Measurements from ENCODE around the gene CIZ1. TPM values are rescaled to one million over a fixed set of nuclear protein-coding genes. Genes with fewer than 3 reads are reported as not detected.

The CIZ1 gene
- polyA plus RNA-seq, 1 of the 3 experiments (the other 2 are of a cell fraction) = 37.0 TPM

DNA sequence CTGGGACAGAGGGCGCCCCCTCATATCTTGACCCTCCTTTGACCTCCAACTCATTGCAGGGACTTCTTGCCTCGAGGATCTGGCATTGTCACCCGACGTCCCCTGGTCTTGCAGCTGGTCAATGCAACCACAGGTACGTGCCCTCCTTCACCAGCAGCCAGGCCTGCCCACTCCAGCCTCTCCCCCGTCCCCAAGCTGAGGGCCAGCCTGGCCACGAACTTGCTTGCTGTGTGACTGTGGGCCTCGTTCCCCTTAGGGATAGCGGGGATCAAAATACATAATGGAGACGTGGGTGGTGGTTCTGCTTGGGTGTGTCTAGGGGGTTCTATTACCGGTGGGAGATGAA, 26.8 kb upstream of the CIZ1 start:
- CTCF ChIA-PET = interaction anchor here (1.1 to 2.7 kb wide), 2 partner anchors 11 to 37 kb away, joined by 3 to 10 read pairs; no protein-coding TSS in a partner anchor
- WGBS (ENCODE audit: low lambda C conversion rate) = 90% methylated on average over 11 of the region's 11 CpGs
- Histone ChIP-seq H3K27ac (ENCODE audit: low read depth in 2 of 2, low read length in 1 of 2) (no peak overlapping the region), H4K20me1 (ENCODE audit: insufficient read depth) (no peaks in the 10 kb centered on the region), H3K9ac (no peak overlapping the region), H2AFZ (ENCODE audit: low read depth) (no peak overlapping the region), H3K79me2 (ENCODE audit: insufficient read depth) (no peaks in the 10 kb centered on the region), H3K9me3 (no peaks in the 10 kb centered on the region), H3K27me3 (ENCODE audit: insufficient read depth) (no peaks in the 10 kb centered on the region), H3K9me2 (no peaks in the 10 kb centered on the region), H3F3A (replicated peaks; ENCODE audit: insufficient read depth) (peaks cover 11% of the 10 kb centered on the region), H3K36me3 (replicated peaks in 1 of 2; ENCODE audit: control insufficient read depth in 1 of 2, insufficient read depth in 2 of 2, low read length in 1 of 2) (peaks cover 12 to 13% of the 10 kb centered on the region in 2 experiments), H3K4me1 (ENCODE audit: control insufficient read depth in 1 of 2, insufficient read depth in 2 of 2, low read depth in 1 of 2, low read length in 1 of 2) (peaks cover 18 to 24% of the 10 kb centered on the region in 2 experiments; a peak in 3 of 4 replicates), H3K4me3 (ENCODE audit: low read depth in 2 of 2, low read length in 1 of 2) (no peak overlapping the region), H3K4me2 (no peak overlapping the region)
- DNase-seq = peak; percentile 15
- TF ChIP-seq CHD2 (IDR thresholded peaks at IDR 0.05; ENCODE audit: low read length, partially characterized antibody) = no peak
- TF ChIP-seq POLR2AphosphoS5 (IDR thresholded peaks at IDR 0.05; ENCODE audit: low read depth, low read length) = no peak
- TF ChIP-seq, protein P1, sequence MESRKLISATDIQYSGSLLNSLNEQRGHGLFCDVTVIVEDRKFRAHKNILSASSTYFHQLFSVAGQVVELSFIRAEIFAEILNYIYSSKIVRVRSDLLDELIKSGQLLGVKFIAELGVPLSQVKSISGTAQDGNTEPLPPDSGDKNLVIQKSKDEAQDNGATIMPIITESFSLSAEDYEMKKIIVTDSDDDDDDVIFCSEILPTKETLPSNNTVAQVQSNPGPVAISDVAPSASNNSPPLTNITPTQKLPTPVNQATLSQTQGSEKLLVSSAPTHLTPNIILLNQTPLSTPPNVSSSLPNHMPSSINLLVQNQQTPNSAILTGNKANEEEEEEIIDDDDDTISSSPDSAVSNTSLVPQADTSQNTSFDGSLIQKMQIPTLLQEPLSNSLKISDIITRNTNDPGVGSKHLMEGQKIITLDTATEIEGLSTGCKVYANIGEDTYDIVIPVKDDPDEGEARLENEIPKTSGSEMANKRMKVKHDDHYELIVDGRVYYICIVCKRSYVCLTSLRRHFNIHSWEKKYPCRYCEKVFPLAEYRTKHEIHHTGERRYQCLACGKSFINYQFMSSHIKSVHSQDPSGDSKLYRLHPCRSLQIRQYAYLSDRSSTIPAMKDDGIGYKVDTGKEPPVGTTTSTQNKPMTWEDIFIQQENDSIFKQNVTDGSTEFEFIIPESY (IDR thresholded peaks at IDR 0.05; ENCODE audit: borderline replicate concordance, low read depth) = no peak
- no peak for TF ChIP-seq TEAD4 (IDR thresholded peaks at IDR 0.05; ENCODE audit: borderline replicate concordance, insufficient read depth)
- no peak for TF ChIP-seq FOXM1 (IDR thresholded peaks at IDR 0.05; ENCODE audit: low read depth)
- TF ChIP-seq SMC3 (IDR thresholded peaks at IDR 0.05; ENCODE audit: low read depth, low read length) = no peak
- no peak for TF ChIP-seq NRF1 (IDR thresholded peaks at IDR 0.05; ENCODE audit: low read depth, low read length)
- TF ChIP-seq GATA2 (CRISPR knock-in tag; IDR thresholded peaks at IDR 0.05) = no peak
- TF ChIP-seq EZH2phosphoT487 (IDR thresholded peaks at IDR 0.05; ENCODE audit: borderline replicate concordance, low read depth) = no peak
- TF ChIP-seq USF2 (IDR thresholded peaks at IDR 0.05; ENCODE audit: borderline replicate concordance, low read depth, low read length) = no peak
- TF ChIP-seq JUND (IDR thresholded peaks at IDR 0.05) = no peak
- TF ChIP-seq EP300 (IDR thresholded peaks at IDR 0.05; ENCODE audit: borderline replicate concordance in 1 of 2, low read depth in 1 of 2, low read length in 1 of 2) = no peak
- TF ChIP-seq NFIC (IDR thresholded peaks at IDR 0.05; ENCODE audit: borderline replicate concordance) = no peak
- no peak for TF ChIP-seq USF1 (IDR thresholded peaks at IDR 0.05; ENCODE audit: borderline replicate concordance, low read depth)
- no peak for TF ChIP-seq CTCF (IDR thresholded peaks at IDR 0.05)
- POLR2A ChIA-PET = no interaction called here

Data from SK-N-SH (cell line).